ENCODE measurements around the gene TLR10. TPM values are rescaled to one million over a fixed set of nuclear protein-coding genes. Genes with fewer than 3 reads are reported as not detected.

TLR10 gene
- total RNA-seq, 1 experiment from 2014 or later, result 0.30 TPM

- intact Hi-C loops (cut with micrococcal nuclease), result no loop called here
These were observed 48.3 kb downstream of the TLR10 start for GRCh38 chr4:38734446-38734845.

More at GRCh38 chr4:38734446-38734845, 48.3 kb downstream of the TLR10 start:
- H3K9me3 ChIP-seq (ENCODE audit: control insufficient read depth in 1 of 2, insufficient read depth in 1 of 2, low read depth in 1 of 2, low read length in 2 of 2), result no peaks in the 10 kb centered on the region; a peak in 1 of 4 replicates
- DNase-seq (ENCODE audit: low read depth, low spot score), result no peak
- TF ChIP-seq EGR1 (IDR thresholded peaks at IDR 0.05; ENCODE audit: low read depth) (no peak), FOSL1 (IDR thresholded peaks at IDR 0.05; ENCODE audit: low read depth) (no peak), CBX3 (IDR thresholded peaks at IDR 0.05; ENCODE audit: low read depth) (no peak), SIN3A (IDR thresholded peaks at IDR 0.05; ENCODE audit: low read depth) (no peak), ZFX (IDR thresholded peaks at IDR 0.05) (no peak), REST (IDR thresholded peaks at IDR 0.05; ENCODE audit: low read depth) (no peak), ELF1 (IDR thresholded peaks at IDR 0.05; ENCODE audit: borderline replicate concordance, low read depth) (no peak), TCF7L2 (IDR thresholded peaks at IDR 0.05; ENCODE audit: borderline replicate concordance, extremely low read depth, insufficient read depth, insufficient read length) (no peak), ZNF274 (IDR thresholded peaks at IDR 0.05; ENCODE audit: low read depth, low read length) (no peak), RAD21 (IDR thresholded peaks at IDR 0.05; ENCODE audit: low read depth) (no peak), POLR2A (IDR thresholded peaks at IDR 0.05; ENCODE audit: borderline replicate concordance, extremely low read depth, insufficient read depth, insufficient read length) (no peak), EZH2 (IDR thresholded peaks at IDR 0.05) (no peak), JUND (IDR thresholded peaks at IDR 0.05) (no peak), POLR2AphosphoS5 (IDR thresholded peaks at IDR 0.05; ENCODE audit: low read depth, low read length) (no peak), ZBTB33 (IDR thresholded peaks at IDR 0.05; ENCODE audit: extremely low read depth, insufficient replicate concordance, low read length) (no peak)
- peaks cover 4 to 10% of the 10 kb centered on the region in 2 experiments; a peak in 2 of 4 replicates for H3K4me1 ChIP-seq (ENCODE audit: control insufficient read depth in 1 of 2, insufficient read depth in 2 of 2, low read length in 2 of 2)
- H3K4me2 ChIP-seq (ENCODE audit: low read length), result no peak overlapping the region
- H3K79me2 ChIP-seq (ENCODE audit: insufficient read depth, low read length), result no peaks in the 10 kb centered on the region
- ChIA-PET RAD21 (ENCODE audit: low non-redundant PET in 1 of 2, low total read pairs in 2 of 2, uncharacterized antibody in 2 of 2, unreplicated experiment in 2 of 2) (no interaction called here), CTCF (interaction anchor here (1.0 kb wide), 1 partner anchor 554 kb away, joined by 4 read pairs; no protein-coding TSS in a partner anchor), POLR2A (no interaction called here)
- no peaks in the 10 kb centered on the region for H3K9me2 ChIP-seq (ENCODE audit: insufficient read depth)
- H3K27ac ChIP-seq (ENCODE audit: low read depth, low read length), result no peak overlapping the region
- no peaks in the 10 kb centered on the region for H3K36me3 ChIP-seq (ENCODE audit: control insufficient read depth in 1 of 2, insufficient read depth in 2 of 2, low read length in 2 of 2)
- no peak overlapping the region for H2AFZ ChIP-seq (ENCODE audit: low read depth, low read length, poor library complexity, severe bottlenecking)
- H3K4me3 ChIP-seq (replicated peaks in 1 of 2; ENCODE audit: low read depth in 1 of 2, low read length in 2 of 2), result no peak overlapping the region
- BruUV-seq (replicated peaks), result no TSS peak
- ATAC-seq, result no peak
- no peaks in the 10 kb centered on the region for H3K27me3 ChIP-seq (ENCODE audit: insufficient read depth, low read length)
- no peak overlapping the region for H3K9ac ChIP-seq (ENCODE audit: low read length)
- no peaks in the 10 kb centered on the region for H4K20me1 ChIP-seq (ENCODE audit: insufficient read depth)
